Left renal pelvis (tissue), 4 donors: ENCODE data around the gene SPACA5. TPM values are rescaled to one million over a fixed set of nuclear protein-coding genes. Genes with fewer than 3 reads are reported as not detected.
"Not testable (repeated sequence)": the region's sequence is repeated elsewhere in the genome, so short reads cannot be mapped to it uniquely, and the experiment has no call there.

ENCODE experiments used
- DNase-seq, 4 donors: peaks; one replicate each; pipeline ENCODE4 v3.0.0-alpha.2; 2013; ENCODE audit warnings: low read depth in 4 of 4, low spot score in 3 of 4
- polyA plus RNA-seq, 4 donors: library from polyadenylated mRNA; unstranded; fragments of 120-200 nt; gene quantifications; one replicate each; pipeline ENCODE4 v1.2.1, GENCODE V29; 2013; ENCODE audit not compliant: insufficient read length in 4 of 4

SPACA5 gene
- polyA plus RNA-seq, 4 donors: 0.32 TPM; not detected in 3

GRCh38 chrX:48021026-48021900 lies 14.5 kb downstream of the SPACA5 start:
- peak; percentile 70 to 84 (median 76) for DNase-seq

GRCh38 chrX:48022100-48022499 lies 15.3 kb downstream of the SPACA5 start:
- no peak for DNase-seq

GRCh38 chrX:48022738-48023137 lies 15.9 kb downstream of the SPACA5 start:
- DNase-seq: no peak

- DNase-seq: peak in 2 of 4 donors; percentile 42 to 44
These were observed 18.8 kb downstream of the SPACA5 start for GRCh38 chrX:48025561-48025960.

GRCh38 chrX:48027545-48027944 lies 20.8 kb downstream of the SPACA5 start:
- not testable (repeated sequence) for DNase-seq

- no peak for DNase-seq
These were observed 21.3 kb downstream of the SPACA5 start for GRCh38 chrX:48028091-48028490.

GRCh38 chrX:48030237-48030636 lies 23.4 kb downstream of the SPACA5 start:
- DNase-seq: no peak

- not testable (repeated sequence) for DNase-seq
These were observed 23.9 kb downstream of the SPACA5 start for GRCh38 chrX:48030641-48031173.

GRCh38 chrX:48035891-48036290 lies 29.1 kb downstream of the SPACA5 start:
- no peak for DNase-seq

- no peak for DNase-seq
These were observed 36.3 kb downstream of the SPACA5 start for GRCh38 chrX:48043056-48043455.

GRCh38 chrX:48045410-48046311 lies 38.9 kb downstream of the SPACA5 start:
- DNase-seq: no peak

GRCh38 chrX:48046846-48047245 lies 40.1 kb downstream of the SPACA5 start:
- no peak for DNase-seq

GRCh38 chrX:48058621-48059295 lies 52.0 kb downstream of the SPACA5 start:
- no peak for DNase-seq

GRCh38 chrX:48059296-48059639 lies 52.5 kb downstream of the SPACA5 start:
- DNase-seq: no peak

Other genes with a start within 250 kb of the SPACA5 start
- 1 to 10 TPM; 6.0 to 8.3 (median 7.3) TPM for gene ZNF81, start 170.1 kb upstream of the SPACA5 start, polyA plus RNA-seq
- gene ZNF182, start 3.0 kb upstream of the SPACA5 start, polyA plus RNA-seq: 10 to 100 TPM in 3 of 4 donors, 1 to 10 TPM in 1; 7.9 to 12.1 (median 11.4) TPM
- 1 to 10 TPM; 3.4 to 4.6 (median 4.0) TPM for gene ZNF630, start 64.7 kb downstream of the SPACA5 start, polyA plus RNA-seq
- not detected for gene SPACA5B, start 123.6 kb downstream of the SPACA5 start, polyA plus RNA-seq
- not detected for gene SSX5, start 189.8 kb downstream of the SPACA5 start, polyA plus RNA-seq
- not detected for gene SSX1, start 248.4 kb downstream of the SPACA5 start, polyA plus RNA-seq